NCI-H146 treated with DMSO at 0.1 percent for 48 hours (cell line): Measurements from ENCODE around the gene CIDEA.
A peak's percentile ranks its signal among the peaks of the same experiment; 100 is the strongest.

Source experiments
- DNase-seq: peaks from one replicate; lab custom pipeline; 2025; ENCODE audit not compliant: unreplicated experiment; lab: John Stamatoyannopoulos, UW

Gene CIDEA

DNA sequence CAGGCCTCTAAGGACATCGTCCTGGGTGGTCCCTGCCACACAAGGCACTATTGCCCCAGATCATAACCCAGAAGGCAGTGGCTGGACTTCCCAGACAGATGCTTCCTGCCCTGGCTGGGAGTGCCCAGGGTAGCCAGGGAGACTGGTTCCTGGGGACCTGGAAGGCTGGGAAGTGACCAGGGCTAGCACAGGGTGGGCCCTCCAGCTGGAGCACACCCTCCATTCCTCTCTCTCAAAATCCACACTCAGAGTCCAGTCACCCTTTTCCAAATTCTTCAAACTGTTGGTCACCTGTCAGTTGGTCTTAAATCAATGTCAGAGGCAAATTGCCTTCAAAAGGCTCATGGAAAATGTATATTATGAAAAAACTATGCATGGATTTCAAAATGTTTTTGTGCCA is 42.3 kb downstream of the CIDEA start:
- DNase-seq, result no peak

DNA sequence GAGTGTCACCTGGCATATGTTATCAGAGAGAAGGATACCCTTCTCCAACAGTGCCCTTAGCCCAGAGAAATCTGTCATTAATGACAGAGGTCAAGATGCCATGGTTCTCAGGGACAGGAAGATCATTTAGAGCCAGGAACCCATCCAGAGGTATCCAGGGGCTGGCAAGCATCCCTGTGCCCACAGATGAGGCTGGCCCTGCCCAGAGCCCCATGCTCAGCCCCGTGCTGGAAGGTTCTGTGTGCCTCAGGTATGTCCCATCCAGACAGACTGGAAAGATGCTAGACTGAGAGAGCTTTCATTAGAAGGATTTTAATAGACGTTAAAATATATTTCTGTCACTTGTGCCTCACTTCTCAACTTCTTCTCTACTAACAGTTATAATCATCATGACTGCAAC is 45.7 kb downstream of the CIDEA start:
- DNase-seq, result no peak

DNA sequence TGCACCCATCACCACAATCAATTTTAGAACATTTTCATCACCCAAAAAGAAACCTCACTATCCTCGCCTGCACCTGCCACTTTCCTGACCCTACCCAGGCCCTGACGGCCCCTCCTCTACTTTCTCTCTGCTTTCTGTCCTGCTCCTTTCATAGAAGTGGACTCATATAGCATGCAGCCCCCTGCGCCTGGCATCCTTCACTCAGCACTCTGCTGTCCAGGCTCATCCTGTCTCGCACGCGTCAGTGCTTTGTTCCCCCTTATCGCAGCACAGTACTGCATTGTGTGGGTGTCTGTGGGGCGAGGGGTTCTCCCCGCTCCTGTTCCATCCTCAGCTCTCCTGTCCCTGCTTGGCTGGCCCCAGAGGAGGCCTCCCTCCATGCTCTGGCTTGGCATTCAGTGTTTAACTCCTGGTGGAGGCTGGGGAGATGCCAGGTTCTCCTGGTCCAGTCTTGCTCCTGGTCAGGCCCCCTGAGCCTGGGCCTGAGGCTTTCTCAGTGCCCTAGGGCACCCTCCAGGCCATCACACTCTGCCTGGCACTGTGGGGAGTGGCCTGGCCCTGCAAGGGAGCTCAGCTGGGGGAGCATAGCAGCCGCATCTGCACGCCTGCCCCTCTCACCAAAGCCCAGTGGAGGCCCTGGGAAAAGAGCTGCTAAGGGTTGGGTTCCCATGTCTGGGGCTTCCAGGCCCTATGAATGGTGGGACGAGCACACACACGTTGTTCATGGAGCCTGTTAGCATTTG is 47.3 kb downstream of the CIDEA start:
- DNase-seq, result no peak

- no peak for DNase-seq
Measured at GRCh38 chr18:12302391-12303147, 48.4 kb downstream of the CIDEA start.

DNA sequence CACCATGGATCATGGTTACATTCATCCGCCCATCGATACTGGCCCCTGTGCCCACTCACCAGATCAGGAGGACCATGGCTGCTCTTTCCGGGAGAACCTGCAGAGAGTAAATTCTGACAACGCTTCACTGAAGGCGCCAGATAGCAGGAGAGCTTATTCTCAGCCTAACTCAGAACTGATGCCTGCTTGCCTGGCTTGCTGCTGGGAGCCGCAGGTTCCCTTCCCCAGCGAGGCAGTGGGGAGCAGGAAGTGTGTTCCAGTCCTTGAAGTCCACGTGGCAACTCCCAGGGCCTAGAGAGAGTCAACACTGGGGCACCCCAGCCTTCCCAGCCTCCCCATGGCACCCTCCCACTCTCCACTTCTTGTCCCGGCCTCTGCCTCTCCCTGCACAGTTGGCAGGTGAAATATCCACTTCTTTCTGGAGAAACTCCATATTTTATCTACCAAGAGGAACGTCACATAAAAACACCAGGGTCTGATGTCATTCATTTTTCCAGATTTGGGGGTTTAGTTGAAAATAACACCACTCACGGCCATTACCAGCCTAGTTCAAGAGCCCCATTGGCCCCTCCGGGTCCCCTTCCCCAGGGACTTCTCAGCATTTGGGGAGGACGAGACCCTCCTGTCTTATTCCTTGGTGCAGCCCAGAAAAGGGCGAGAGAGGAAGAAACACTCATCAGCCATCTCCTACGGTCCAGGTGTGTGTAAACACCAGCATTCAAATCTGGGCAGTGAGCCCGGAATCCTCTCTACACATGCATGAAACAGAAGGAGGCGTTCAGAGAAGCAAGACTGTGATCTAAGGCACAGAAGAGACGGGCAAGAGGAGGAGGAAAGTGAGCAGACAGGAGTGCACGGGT is 50.4 kb downstream of the CIDEA start:
- DNase-seq, result no peak

DNA sequence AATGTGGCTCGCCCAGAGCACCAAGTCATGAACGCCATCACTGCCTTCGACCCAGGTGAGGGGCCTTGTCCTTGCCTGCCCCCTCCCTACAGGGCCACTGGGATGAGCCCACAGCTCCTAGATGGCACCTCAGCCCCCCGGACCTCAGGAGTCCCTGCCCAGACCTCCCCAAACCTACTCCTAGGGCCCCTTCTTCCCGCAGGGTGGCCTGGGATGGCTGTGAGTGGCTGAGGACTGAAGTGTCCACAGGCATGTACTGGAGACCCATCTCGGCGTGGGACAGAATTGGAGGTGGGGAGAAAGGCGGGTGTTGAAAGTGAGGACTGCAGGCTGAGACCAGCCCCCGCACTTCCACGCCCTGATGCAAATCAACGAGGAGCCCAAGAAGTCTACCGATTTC is 51.0 kb downstream of the CIDEA start:
- DNase-seq, result no peak

DNA sequence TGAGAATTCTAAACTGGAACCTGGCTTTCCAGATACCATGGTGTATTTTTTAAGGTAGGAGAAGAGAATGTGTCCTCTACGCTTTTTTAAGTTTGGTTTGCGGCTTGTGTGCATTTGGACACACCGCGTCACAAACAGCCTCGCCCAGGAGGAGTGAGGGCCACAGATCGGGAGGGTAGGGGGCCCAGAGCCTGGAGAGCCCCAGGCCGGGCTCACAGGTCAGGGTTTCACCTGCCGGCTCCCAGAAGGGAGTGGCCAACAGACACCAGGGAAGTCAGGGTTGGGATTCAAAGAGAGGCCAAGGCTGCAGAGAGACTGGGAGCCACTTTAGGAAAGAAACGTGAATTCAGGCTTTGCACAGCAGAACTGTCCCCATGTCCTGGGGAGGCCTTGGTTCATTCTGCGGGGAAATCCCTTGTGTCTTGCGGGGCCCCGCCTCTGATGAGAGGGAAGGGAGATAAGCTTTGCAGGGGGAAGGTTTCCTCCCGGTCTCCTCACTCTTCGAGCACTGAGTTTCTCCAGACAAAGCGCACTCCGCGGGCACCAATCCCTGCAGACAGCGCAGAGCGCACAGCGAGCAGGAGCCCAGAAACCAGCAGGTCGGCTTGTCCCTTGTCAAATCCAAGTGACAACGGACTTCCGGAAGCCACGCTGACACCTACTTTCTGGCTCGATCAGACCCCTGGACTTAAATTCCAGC is 51.9 kb downstream of the CIDEA start:
- DNase-seq, result no peak

DNA sequence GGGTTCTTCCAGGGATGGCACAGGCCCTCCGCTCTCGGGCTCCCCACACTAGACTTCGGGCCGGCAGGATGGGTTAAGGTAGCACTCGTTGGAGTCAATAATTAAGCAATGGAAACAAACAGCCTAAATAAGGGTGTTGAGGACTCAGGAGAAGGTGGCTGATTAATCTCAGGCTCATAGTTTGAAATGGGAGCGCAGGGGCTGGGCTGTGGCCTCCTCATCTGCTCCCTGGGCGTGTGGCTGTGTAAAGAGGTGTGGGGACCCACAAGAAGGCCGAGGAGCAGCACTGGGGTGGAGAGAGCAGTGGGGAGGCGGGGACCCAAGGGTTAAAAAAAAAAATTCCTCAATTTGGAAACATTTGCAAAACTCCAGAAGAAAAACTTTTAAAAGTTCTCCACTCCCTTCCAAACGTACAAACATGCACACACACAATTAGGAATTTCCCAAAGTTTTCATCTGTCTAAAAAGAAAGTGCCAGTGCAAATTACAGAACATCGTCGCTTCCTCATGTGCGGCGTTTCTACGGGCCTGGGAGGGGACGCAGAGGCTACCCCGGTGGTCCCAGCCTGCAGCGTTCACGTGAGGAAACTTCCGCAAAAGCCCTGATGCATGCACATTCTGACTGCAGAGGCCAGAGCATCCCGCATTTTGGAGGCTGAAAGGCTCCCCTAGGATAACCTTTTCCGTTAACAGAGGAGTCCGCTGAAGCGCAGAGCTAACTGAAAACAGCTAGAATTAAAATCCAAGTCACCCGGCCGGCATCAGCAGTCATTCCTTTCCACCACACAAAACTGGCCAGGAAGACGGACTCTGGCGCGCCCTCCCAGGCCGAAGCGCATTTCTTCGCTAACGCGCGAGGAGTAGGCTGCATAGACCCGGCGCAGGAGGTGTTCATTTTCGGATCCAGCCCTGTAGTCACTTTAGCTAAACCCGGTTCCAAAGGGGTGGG is 52.9 kb downstream of the CIDEA start:
- no peak for DNase-seq

GRCh38 chr18:12307701-12308385 is 53.7 kb downstream of the CIDEA start, which contains the start of gene TUBB6:
TSS of gene TUBB6 (plus strand) at chr18:12308241. CDS start at chr18:12308293, 52 bp downstream.
- peak; percentile 41 for DNase-seq

GRCh38 chr18:12308386-12309100 is 54.4 kb downstream of the CIDEA start:
- peak; percentile 40 for DNase-seq

- DNase-seq, result no peak
Measured at GRCh38 chr18:12309683-12310198, 55.6 kb downstream of the CIDEA start.

- no peak for DNase-seq
Measured at GRCh38 chr18:12310762-12311161, 56.6 kb downstream of the CIDEA start.

GRCh38 chr18:12312976-12313375 is 58.8 kb downstream of the CIDEA start:
- DNase-seq, result no peak

DNA sequence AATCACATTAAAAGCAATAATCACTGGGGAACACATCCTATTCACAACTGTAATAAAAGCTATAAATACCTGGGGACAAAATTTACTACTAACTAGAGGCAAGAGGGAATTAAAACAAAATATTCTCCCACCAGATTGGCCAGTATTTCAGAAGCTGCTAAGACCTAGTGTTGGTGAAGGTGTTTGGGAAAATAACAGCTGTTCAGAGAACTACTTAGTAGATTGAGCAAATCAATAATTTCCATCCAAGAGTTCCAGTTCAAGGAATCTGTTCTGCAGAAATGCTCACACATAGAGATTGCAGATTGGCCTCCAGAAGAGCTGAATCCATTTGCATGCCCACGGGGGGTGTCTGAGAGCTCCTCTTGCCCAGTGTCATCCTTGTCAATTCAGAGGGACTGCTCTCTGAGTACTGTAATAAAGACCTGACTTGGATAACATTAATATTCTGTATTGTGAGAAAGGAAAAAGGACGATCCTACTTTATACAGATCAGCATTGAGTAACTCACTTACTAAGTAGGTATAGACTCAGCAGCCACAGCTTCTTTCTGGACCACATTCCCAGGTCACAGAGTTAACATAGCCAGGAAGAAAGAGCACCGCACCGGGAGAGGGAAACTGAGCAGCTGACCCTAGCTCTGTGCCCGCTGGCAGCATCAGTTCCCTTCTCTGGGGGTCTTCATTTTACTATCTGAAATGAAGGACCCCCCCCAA is 59.5 kb downstream of the CIDEA start:
- DNase-seq, result no peak

DNA sequence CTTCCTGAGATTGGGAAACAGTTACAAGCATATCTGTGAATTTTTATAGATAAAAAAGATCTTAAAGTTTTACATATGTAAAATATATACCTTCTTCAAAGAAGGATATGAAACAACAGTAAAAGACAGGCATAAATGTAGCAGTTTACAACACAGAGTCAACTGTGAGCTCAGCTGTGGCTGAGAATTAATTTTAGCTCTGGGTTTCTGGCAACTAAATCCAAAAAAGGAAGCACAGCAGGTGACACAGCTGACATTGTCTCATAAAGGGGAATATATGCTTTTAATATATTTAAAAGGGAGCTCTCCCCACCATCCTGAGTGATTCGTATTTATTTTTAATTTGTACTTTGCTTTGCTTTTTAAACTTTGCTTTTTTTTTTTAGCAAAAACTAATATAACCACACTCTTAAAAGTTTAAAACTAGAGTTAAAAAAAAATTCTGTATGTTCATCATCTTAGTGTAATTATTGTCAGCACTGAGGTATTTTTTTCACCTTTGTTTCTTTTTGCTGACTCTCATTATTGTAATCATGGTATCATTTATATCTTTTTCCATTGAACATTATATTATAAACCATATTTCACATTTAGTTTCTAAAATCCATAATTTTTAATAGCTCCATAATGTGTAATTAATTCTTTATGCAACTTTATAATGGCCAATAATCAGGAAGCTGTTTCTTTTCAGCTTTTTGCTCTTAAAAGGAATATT is 60.6 kb downstream of the CIDEA start:
- DNase-seq, result no peak

GRCh38 chr18:12315490-12315889 is 61.3 kb downstream of the CIDEA start:
- DNase-seq, result no peak

DNA sequence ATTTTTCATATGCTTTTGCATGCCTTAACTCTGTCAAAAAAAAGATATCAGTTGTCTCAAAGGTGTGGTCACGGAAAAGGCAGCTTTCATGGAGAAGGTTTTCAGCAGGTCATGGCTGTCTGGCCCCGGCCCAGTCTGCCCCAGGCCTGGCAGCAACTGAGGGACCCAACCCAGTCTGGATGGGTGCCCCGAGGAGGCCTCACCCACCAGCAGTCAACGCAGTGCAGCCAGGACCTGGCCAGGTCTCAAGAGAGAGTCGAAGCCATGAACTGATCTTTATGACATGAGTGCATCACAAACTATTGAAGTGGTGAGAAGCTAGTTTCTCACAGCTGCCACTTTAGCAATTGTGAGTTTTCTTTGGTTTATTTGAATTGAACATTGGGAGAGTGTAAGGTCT is 61.8 kb downstream of the CIDEA start:
- no peak for DNase-seq
